OCI-LY3 (cell line): ENCODE measurements around the gene C9orf85.

Experiments used
- H2AFZ ChIP-seq: fragments of 200-600, 300-600 bp; shearing (Covaris generic); 2 replicates; pipeline ENCODE4 v1.6.0; 2014; ENCODE audit warnings: antibody characterized with exemption, low read depth, low read length
- H3K27ac ChIP-seq: fragments of 200-600, 300-600 bp; sonication (generic); 2 replicates; pipeline ENCODE4 v1.5.1; 2014; ENCODE audit warnings: mild to moderate bottlenecking, low read length, moderate library complexity, mixed read lengths
- H3K27me3 ChIP-seq: fragments of 200-600, 300-600 bp; sonication (generic); 2 replicates; pipeline ENCODE4 v1.6.1; 2014; ENCODE audit warnings: low read depth, low read length, mixed read lengths
- H3K36me3 ChIP-seq: fragments of 200-600, 300-600 bp; sonication (generic); replicated peaks from 2 replicates; pipeline ENCODE3; 2014; ENCODE audit warnings: low read depth, low read length, mixed read lengths
- H3K4me1 ChIP-seq: fragments of 300-600, 200-600 bp; sonication (generic); 2 replicates; pipeline ENCODE4 v1.6.1; 2014; ENCODE audit warnings: low read length, mixed read lengths
- H3K4me2 ChIP-seq: fragments of 200-600, 300-600 bp; sonication (generic); 2 replicates; pipeline ENCODE4 v1.6.1; 2014; ENCODE audit warnings: low read length, mixed read lengths
- H3K4me3 ChIP-seq: fragments of 300-600, 200-600 bp; sonication (generic); 2 replicates; pipeline ENCODE4 v1.5.1; 2014; ENCODE audit warnings: antibody characterized with exemption, mild to moderate bottlenecking, low read length, moderate library complexity
- H3K79me2 ChIP-seq: fragments of 300-600, 200-600 bp; shearing (Covaris generic); 2 replicates; pipeline ENCODE4 v1.6.1; 2014; ENCODE audit warnings: mild to moderate bottlenecking, low read length, mixed read lengths
- H3K9ac ChIP-seq: fragments of 300-600, 200-600 bp; shearing (Covaris generic); 2 replicates; pipeline ENCODE4 v1.6.0; 2014; ENCODE audit warnings: mild to moderate bottlenecking, low read length, moderate library complexity
- H3K9me3 ChIP-seq: fragments of 200-600, 300-600 bp; shearing (Covaris generic); 2 replicates; pipeline ENCODE4 v1.6.1; 2014; ENCODE audit warnings: low read length, mixed read lengths; ENCODE audit not compliant: insufficient read depth
- H4K20me1 ChIP-seq: fragments of 200-600, 300-600 bp; sonication (generic); 2 replicates; pipeline ENCODE4 v1.6.1; 2016; ENCODE audit warnings: low read length, mixed read lengths; ENCODE audit not compliant: insufficient read depth
- EZH2phosphoT487 ChIP-seq: fragments of 200-600 bp; shearing (Covaris generic); IDR thresholded peaks from 2 replicates; pipeline ENCODE4 v1.6.1; 2018; ENCODE audit warnings: antibody characterized with exemption, mixed run types, low read depth
- TF ChIP-seq, protein P1 (sequence below): fragments of 200-600, 300-600 bp; sonication (generic); IDR thresholded peaks from 2 replicates; pipeline ENCODE4 v1.5.1; 2014; ENCODE audit warnings: antibody characterized with exemption, low read length, low read depth

The C9orf85 gene, protein sequence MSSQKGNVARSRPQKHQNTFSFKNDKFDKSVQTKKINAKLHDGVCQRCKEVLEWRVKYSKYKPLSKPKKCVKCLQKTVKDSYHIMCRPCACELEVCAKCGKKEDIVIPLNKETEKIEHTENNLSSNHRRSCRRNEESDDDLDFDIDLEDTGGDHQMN

DNA sequence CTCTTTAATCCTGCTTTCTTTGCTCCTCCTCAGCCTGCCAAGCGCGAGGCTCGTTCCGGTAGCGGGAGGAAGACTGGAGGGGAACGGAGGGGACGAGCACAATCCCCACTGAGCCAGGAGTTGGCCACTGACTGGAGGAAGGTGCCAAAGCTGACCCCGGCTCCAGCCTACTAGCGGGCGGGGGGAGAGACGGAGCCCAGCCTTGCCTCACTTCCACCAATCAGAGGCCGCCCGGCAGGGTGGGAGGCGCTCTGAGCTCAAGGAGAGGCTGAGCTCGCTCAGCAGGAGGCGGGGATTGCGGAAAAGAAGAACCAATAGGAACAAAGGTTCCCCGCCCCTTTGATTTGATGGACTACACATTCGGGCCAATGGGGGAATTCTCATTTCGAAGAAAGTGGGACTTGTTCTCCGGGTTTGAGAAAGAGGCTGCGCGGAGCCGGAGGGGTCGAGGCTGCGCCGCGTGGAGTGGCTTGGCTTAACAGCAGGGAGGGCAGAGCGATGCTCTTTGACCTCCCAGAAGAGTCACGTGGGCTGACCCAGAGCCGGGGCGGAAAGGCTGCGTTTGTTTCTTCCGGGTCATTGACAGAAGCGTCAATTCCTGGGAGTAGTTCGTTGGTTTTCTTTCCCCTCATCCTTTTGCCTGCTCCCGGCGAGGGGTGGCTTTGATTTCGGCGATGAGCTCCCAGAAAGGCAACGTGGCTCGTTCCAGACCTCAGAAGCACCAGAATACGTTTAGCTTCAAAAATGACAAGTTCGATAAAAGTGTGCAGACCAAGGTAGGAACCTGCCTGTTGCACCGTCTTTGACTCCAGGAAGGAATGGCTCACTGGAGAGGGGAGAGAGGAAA lies at the start of gene C9orf85, which contains the start of gene ABHD17B:
Gene C9orf85 (plus strand): TSS at position 579 of the 847 bp plus-strand sequence. CDS start 96 bp downstream, at position 675.
Gene ABHD17B (minus strand): TSS at position 133 of the 847 bp plus-strand sequence. CDS start 36,113 bp downstream, outside the sequence.
- Histone ChIP-seq H3K4me2 (peak within 1 kb of the TSS; percentile 95), H3K27ac (peak within 1 kb of the TSS; percentile 70), H3K9ac (peak within 1 kb of the TSS; percentile 80), H3K36me3 (no peaks in the 10 kb centered on the region), H3K4me3 (peak within 1 kb of the TSS; percentile 95), H3K27me3 (no peaks in the 10 kb centered on the region), H2AFZ (peak within 1 kb of the TSS; percentile 83; the same call in 1 of the 2 replicates), H3K79me2 (peaks cover 90% of the 10 kb centered on the region), H3K4me1 (peaks cover 30% of the 10 kb centered on the region), H3K9me3 (no peaks in the 10 kb centered on the region), H4K20me1 (peaks cover 31% of the 10 kb centered on the region)
- TF ChIP-seq, protein P1, sequence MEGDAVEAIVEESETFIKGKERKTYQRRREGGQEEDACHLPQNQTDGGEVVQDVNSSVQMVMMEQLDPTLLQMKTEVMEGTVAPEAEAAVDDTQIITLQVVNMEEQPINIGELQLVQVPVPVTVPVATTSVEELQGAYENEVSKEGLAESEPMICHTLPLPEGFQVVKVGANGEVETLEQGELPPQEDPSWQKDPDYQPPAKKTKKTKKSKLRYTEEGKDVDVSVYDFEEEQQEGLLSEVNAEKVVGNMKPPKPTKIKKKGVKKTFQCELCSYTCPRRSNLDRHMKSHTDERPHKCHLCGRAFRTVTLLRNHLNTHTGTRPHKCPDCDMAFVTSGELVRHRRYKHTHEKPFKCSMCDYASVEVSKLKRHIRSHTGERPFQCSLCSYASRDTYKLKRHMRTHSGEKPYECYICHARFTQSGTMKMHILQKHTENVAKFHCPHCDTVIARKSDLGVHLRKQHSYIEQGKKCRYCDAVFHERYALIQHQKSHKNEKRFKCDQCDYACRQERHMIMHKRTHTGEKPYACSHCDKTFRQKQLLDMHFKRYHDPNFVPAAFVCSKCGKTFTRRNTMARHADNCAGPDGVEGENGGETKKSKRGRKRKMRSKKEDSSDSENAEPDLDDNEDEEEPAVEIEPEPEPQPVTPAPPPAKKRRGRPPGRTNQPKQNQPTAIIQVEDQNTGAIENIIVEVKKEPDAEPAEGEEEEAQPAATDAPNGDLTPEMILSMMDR, result no peak
- no peak for TF ChIP-seq EZH2phosphoT487

DNA sequence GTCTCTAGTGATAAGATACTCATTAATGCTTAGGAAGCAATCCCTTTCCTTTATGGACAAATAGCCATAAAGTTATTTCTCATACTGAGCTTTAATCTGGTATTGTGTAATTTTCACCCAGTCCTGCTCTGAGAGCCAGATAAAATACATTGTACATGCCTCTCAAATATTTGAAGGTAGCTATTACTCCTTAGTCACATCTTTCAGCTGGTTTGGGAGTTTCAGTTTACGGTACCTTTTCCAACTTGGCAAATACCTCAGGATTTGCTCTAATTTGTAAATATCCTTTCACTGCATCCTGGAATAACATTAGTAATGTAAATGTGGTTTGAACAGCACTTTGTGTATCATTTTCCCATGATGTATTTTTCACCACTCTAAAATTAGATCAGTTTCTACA lies 47.8 kb upstream of the C9orf85 start:
- H3K9ac ChIP-seq, result no peak overlapping the region
- H3K4me2 ChIP-seq, result no peak overlapping the region
- H3K27ac ChIP-seq, result no peak overlapping the region
- no peaks in the 10 kb centered on the region for H4K20me1 ChIP-seq
- H3K79me2 ChIP-seq, result no peaks in the 10 kb centered on the region
- H3K27me3 ChIP-seq, result no peaks in the 10 kb centered on the region
- no peak overlapping the region for H3K4me3 ChIP-seq
- H3K9me3 ChIP-seq, result peaks cover 25% of the 10 kb centered on the region
- TF ChIP-seq EZH2phosphoT487, result no peak
- TF ChIP-seq, protein P1, result no peak
- H3K4me1 ChIP-seq, result peaks cover 9% of the 10 kb centered on the region
- no peak overlapping the region for H2AFZ ChIP-seq
- peaks cover 52% of the 10 kb centered on the region for H3K36me3 ChIP-seq

DNA sequence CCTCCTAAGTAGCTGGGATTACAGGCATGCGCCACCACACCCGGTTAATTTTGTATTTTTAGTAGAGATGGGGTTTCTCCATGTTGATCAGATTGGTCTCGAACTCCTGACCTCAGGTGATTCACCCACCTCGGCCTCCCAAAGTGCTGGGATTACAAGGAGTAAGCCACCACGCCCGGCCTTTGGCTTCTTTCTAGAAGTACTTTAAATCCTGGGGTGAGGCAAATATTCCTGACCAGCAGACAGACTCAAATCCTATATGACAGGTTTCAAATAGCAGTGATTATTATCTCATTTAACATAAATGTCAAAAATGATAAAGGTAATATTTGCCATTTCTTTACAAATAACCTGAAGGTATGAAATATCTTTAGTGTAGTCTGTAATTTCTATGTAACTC lies 36.1 kb upstream of the C9orf85 start:
- peaks cover 17% of the 10 kb centered on the region; the same call in 1 of the 2 replicates for H3K9me3 ChIP-seq
- H2AFZ ChIP-seq, result no peak overlapping the region
- 0 out of 2 replicates have a peak, but pooled peaks cover 9% of the 10 kb centered on the region for H4K20me1 ChIP-seq
- H3K4me2 ChIP-seq, result no peak overlapping the region
- no peaks in the 10 kb centered on the region for H3K4me1 ChIP-seq
- no peak overlapping the region for H3K27ac ChIP-seq
- TF ChIP-seq EZH2phosphoT487, result no peak
- TF ChIP-seq, protein P1, result no peak
- H3K9ac ChIP-seq, result no peak overlapping the region
- H3K27me3 ChIP-seq, result no peaks in the 10 kb centered on the region
- H3K36me3 ChIP-seq, result peaks cover 13% of the 10 kb centered on the region
- H3K4me3 ChIP-seq, result no peak overlapping the region
- H3K79me2 ChIP-seq, result peaks cover 60% of the 10 kb centered on the region

DNA sequence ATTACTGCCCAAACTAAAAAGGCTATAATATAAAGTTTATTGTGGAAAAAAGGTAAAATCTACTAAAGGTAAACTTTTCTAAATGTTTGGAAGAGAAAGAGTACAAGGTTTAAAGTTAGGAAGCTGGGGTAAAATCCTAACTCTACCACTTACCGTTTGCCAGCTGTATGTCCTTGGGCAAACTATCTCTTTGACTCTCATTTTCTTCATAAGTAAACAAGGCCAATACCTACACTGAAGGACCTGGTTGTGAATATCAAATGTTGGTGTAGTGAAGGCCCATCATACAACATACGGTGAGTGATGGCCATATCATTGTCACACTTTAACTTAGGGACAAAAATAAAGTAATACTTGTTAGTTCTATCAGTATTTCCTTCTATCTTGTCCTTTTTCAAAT lies 35.3 kb upstream of the C9orf85 start:
- Histone ChIP-seq H3K27me3 (no peaks in the 10 kb centered on the region), H3K4me2 (no peak overlapping the region), H2AFZ (no peak overlapping the region), H3K9ac (no peak overlapping the region), H4K20me1 (0 out of 2 replicates have a peak, but pooled peaks cover 9% of the 10 kb centered on the region), H3K4me1 (no peaks in the 10 kb centered on the region), H3K36me3 (peaks cover 16% of the 10 kb centered on the region), H3K27ac (no peak overlapping the region), H3K4me3 (no peak overlapping the region), H3K9me3 (peaks cover 20% of the 10 kb centered on the region; the same call in 1 of the 2 replicates), H3K79me2 (peaks cover 67% of the 10 kb centered on the region)
- TF ChIP-seq, protein P1, result no peak
- no peak for TF ChIP-seq EZH2phosphoT487
